ENCODE results near the gene STUM. TPM values are rescaled to one million over a fixed set of nuclear protein-coding genes. Genes with fewer than 3 reads are reported as not detected.

The STUM gene
- total and polyA plus RNA-seq, 10 of the 15 experiments (the other 5 are each of a cell fraction or from before 2014, with no cell fraction given), result under 0.01 to 0.15 (median 0.09) TPM; not detected in 5

- 18% methylated on average over 2 of the region's 2 CpGs for WGBS (ENCODE audit: insufficient coverage, insufficient replicate concordance, low lambda C conversion rate, missing lambda C conversion rate)
- Histone ChIP-seq H3K79me2 (ENCODE audit: control insufficient read depth, insufficient read depth, low read length) (no peaks in the 10 kb centered on the region), H3K4me1 (ENCODE audit: control insufficient read depth, insufficient read depth, low read length) (no peaks in the 10 kb centered on the region), H3K4me2 (ENCODE audit: control insufficient read depth, insufficient read depth) (no peak overlapping the region), H3K27me3 (replicated peaks in 1 of 2; ENCODE audit: control insufficient read depth in 2 of 2, insufficient read depth in 2 of 2, low read length in 1 of 2) (peaks cover 2% of the 10 kb centered on the region in 2 experiments; a peak in 2 of 4 replicates), H3K36me3 (ENCODE audit: control insufficient read depth in 2 of 2, insufficient read depth in 2 of 2, low read length in 1 of 2) (no peaks in the 10 kb centered on the region), H3K4me3 (no peak overlapping the region), H4K20me1 (ENCODE audit: control insufficient read depth, insufficient read depth) (no peaks in the 10 kb centered on the region), H3K9me3 (replicated peaks; ENCODE audit: control insufficient read depth, insufficient read depth, low read length) (no peaks in the 10 kb centered on the region), H3K9ac (ENCODE audit: control insufficient read depth, insufficient read depth, low read length) (no peak overlapping the region), H3K27ac (ENCODE audit: control insufficient read depth, insufficient read depth) (no peak overlapping the region), H2AFZ (ENCODE audit: control insufficient read depth, low read depth, low read length) (no peak overlapping the region)
- TF ChIP-seq ZBTB11 (CRISPR knock-in tag; IDR thresholded peaks at IDR 0.05) (no peak), NR2C2 (IDR thresholded peaks at IDR 0.05; ENCODE audit: borderline replicate concordance, control insufficient read depth, insufficient read length, low read depth) (no peak), CBX5 (IDR thresholded peaks at IDR 0.05; ENCODE audit: low read depth) (no peak), RFX5 (IDR thresholded peaks at IDR 0.05; ENCODE audit: low read depth, low read length) (no peak), TAF1 (IDR thresholded peaks at IDR 0.05; ENCODE audit: borderline replicate concordance, low read depth, low read length) (no peak), E2F8 (IDR thresholded peaks at IDR 0.05; ENCODE audit: low read depth, partially characterized antibody) (no peak)
- in situ Hi-C loops (cut with MboI), result no loop called here
- BruUV-seq (replicated peaks), result no TSS peak
- CTCF ChIA-PET, result interaction anchor here (1.1 to 1.4 kb wide), 2 partner anchors 31 to 858 kb away, joined by 3 to 4 read pairs; no protein-coding TSS in a partner anchor
- SMC1A ChIA-PET (ENCODE audit: uncharacterized antibody, unreplicated experiment), result no interaction called here
- FAIRE-seq (no peak), ATAC-seq (no peak), DNase-seq (ENCODE audit: low read depth, low spot score) (no peak)
- POLR2A ChIA-PET, result no interaction called here
- RAD21 ChIA-PET (ENCODE audit: unreplicated experiment), result no interaction called here
- intact Hi-C loops (cut with micrococcal nuclease; ENCODE audit: unreplicated experiment), result no loop called here
Measured at GRCh38 chr1:226512076-226512728, 36.4 kb upstream of the STUM start.
